ENCODE measurements around the gene LDB2. TPM values are rescaled to one million over a fixed set of nuclear protein-coding genes. Genes with fewer than 3 reads are reported as not detected.

LDB2 gene
- total and polyA plus RNA-seq, 2 experiments from 2014 or later, result 48.6 to 80.1 TPM

DNA sequence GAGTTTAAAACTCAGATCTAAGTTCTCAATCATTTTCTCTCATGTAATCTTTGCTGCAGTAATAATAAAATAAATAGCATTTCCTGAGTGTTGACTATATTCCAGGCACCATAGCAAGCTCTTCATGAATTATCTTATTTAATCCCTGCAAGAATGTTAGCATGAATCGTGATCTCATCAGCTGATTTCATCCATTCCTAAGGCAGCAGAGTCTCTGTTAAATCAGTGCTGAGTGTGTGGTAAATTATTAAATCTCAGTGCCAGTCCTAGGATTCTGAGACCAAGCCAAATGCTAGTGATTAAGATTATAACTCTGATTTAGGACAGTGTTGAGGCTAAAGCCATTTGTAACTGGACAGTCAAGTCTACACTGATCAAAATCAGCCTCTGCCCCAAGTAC lies 431.9 kb downstream of the LDB2 start:
- no peaks in the 10 kb centered on the region for H3K36me3 ChIP-seq (ENCODE audit: insufficient read depth)
- Mint-ChIP-seq H3K9me3 (no peaks in the 10 kb centered on the region; the same call in 2 of the 3 replicates), H3K36me3 (ENCODE audit: low read depth) (no peaks in the 10 kb centered on the region), H3K4me3 (no peak overlapping the region), H3K4me1 (no peaks in the 10 kb centered on the region), H3K27me3 (ENCODE audit: insufficient read depth, low read depth, poor library complexity) (no peaks in the 10 kb centered on the region), H3K27ac (no peak overlapping the region)
- H3K9me2 ChIP-seq (ENCODE audit: insufficient read depth), result no peaks in the 10 kb centered on the region
- no peaks in the 10 kb centered on the region for H3K4me1 ChIP-seq (ENCODE audit: insufficient read depth)
- no peaks in the 10 kb centered on the region for H3K27me3 ChIP-seq (ENCODE audit: insufficient read depth)
- ATAC-seq, result no peak
- H3K27ac ChIP-seq (ENCODE audit: low read depth), result no peak overlapping the region
- no peaks in the 10 kb centered on the region for H4K20me1 ChIP-seq (replicated peaks; ENCODE audit: insufficient read depth)
- H3K4me3 ChIP-seq, result no peak overlapping the region
- no peaks in the 10 kb centered on the region for H3F3A ChIP-seq (replicated peaks; ENCODE audit: low read depth)
- TF ChIP-seq EZH2phosphoT487 (IDR thresholded peaks at IDR 0.05; ENCODE audit: unreplicated experiment) (no peak), JUNB (IDR thresholded peaks at IDR 0.05; ENCODE audit: unreplicated experiment) (no peak), POLR2AphosphoS5 (IDR thresholded peaks at IDR 0.05; ENCODE audit: low read depth) (no peak), STAT1 (IDR thresholded peaks at IDR 0.05; ENCODE audit: unreplicated experiment) (no peak), ZNF331 (CRISPR knock-in tag; IDR thresholded peaks at IDR 0.05; ENCODE audit: low read depth) (no peak), CREB1 (CRISPR knock-in tag; IDR thresholded peaks at IDR 0.05; ENCODE audit: low read depth) (no peak), EZH2 (IDR thresholded peaks at IDR 0.05; ENCODE audit: low read depth, unreplicated experiment) (no peak), ZNF114 (CRISPR knock-in tag; IDR thresholded peaks at IDR 0.05) (no peak)
- TF ChIP-seq, protein P1, sequence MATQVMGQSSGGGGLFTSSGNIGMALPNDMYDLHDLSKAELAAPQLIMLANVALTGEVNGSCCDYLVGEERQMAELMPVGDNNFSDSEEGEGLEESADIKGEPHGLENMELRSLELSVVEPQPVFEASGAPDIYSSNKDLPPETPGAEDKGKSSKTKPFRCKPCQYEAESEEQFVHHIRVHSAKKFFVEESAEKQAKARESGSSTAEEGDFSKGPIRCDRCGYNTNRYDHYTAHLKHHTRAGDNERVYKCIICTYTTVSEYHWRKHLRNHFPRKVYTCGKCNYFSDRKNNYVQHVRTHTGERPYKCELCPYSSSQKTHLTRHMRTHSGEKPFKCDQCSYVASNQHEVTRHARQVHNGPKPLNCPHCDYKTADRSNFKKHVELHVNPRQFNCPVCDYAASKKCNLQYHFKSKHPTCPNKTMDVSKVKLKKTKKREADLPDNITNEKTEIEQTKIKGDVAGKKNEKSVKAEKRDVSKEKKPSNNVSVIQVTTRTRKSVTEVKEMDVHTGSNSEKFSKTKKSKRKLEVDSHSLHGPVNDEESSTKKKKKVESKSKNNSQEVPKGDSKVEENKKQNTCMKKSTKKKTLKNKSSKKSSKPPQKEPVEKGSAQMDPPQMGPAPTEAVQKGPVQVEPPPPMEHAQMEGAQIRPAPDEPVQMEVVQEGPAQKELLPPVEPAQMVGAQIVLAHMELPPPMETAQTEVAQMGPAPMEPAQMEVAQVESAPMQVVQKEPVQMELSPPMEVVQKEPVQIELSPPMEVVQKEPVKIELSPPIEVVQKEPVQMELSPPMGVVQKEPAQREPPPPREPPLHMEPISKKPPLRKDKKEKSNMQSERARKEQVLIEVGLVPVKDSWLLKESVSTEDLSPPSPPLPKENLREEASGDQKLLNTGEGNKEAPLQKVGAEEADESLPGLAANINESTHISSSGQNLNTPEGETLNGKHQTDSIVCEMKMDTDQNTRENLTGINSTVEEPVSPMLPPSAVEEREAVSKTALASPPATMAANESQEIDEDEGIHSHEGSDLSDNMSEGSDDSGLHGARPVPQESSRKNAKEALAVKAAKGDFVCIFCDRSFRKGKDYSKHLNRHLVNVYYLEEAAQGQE (IDR thresholded peaks at IDR 0.05; ENCODE audit: unreplicated experiment), result no peak
- TF ChIP-seq, protein P2, sequence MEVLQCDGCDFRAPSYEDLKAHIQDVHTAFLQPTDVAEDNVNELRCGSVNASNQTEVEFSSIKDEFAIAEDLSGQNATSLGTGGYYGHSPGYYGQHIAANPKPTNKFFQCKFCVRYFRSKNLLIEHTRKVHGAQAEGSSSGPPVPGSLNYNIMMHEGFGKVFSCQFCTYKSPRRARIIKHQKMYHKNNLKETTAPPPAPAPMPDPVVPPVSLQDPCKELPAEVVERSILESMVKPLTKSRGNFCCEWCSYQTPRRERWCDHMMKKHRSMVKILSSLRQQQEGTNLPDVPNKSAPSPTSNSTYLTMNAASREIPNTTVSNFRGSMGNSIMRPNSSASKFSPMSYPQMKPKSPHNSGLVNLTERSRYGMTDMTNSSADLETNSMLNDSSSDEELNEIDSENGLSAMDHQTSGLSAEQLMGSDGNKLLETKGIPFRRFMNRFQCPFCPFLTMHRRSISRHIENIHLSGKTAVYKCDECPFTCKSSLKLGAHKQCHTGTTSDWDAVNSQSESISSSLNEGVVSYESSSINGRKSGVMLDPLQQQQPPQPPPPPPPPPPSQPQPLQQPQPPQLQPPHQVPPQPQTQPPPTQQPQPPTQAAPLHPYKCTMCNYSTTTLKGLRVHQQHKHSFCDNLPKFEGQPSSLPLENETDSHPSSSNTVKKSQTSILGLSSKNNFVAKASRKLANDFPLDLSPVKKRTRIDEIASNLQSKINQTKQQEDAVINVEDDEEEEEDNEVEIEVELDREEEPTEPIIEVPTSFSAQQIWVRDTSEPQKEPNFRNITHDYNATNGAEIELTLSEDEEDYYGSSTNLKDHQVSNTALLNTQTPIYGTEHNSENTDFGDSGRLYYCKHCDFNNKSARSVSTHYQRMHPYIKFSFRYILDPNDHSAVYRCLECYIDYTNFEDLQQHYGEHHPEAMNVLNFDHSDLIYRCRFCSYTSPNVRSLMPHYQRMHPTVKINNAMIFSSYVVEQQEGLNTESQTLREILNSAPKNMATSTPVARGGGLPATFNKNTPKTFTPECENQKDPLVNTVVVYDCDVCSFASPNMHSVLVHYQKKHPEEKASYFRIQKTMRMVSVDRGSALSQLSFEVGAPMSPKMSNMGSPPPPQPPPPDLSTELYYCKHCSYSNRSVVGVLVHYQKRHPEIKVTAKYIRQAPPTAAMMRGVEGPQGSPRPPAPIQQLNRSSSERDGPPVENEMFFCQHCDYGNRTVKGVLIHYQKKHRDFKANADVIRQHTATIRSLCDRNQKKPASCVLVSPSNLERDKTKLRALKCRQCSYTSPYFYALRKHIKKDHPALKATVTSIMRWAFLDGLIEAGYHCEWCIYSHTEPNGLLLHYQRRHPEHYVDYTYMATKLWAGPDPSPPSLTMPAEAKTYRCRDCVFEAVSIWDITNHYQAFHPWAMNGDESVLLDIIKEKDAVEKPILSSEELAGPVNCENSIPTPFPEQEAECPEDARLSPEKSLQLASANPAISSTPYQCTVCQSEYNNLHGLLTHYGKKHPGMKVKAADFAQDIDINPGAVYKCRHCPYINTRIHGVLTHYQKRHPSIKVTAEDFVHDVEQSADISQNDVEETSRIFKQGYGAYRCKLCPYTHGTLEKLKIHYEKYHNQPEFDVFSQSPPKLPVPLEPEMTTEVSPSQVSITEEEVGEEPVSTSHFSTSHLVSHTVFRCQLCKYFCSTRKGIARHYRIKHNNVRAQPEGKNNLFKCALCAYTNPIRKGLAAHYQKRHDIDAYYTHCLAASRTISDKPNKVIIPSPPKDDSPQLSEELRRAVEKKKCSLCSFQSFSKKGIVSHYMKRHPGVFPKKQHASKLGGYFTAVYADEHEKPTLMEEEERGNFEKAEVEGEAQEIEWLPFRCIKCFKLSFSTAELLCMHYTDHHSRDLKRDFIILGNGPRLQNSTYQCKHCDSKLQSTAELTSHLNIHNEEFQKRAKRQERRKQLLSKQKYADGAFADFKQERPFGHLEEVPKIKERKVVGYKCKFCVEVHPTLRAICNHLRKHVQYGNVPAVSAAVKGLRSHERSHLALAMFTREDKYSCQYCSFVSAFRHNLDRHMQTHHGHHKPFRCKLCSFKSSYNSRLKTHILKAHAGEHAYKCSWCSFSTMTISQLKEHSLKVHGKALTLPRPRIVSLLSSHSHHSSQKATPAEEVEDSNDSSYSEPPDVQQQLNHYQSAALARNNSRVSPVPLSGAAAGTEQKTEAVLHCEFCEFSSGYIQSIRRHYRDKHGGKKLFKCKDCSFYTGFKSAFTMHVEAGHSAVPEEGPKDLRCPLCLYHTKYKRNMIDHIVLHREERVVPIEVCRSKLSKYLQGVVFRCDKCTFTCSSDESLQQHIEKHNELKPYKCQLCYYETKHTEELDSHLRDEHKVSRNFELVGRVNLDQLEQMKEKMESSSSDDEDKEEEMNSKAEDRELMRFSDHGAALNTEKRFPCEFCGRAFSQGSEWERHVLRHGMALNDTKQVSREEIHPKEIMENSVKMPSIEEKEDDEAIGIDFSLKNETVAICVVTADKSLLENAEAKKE (CRISPR knock-in tag; IDR thresholded peaks at IDR 0.05), result no peak
- TF ChIP-seq, protein P3, sequence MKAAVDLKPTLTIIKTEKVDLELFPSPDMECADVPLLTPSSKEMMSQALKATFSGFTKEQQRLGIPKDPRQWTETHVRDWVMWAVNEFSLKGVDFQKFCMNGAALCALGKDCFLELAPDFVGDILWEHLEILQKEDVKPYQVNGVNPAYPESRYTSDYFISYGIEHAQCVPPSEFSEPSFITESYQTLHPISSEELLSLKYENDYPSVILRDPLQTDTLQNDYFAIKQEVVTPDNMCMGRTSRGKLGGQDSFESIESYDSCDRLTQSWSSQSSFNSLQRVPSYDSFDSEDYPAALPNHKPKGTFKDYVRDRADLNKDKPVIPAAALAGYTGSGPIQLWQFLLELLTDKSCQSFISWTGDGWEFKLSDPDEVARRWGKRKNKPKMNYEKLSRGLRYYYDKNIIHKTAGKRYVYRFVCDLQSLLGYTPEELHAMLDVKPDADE (IDR thresholded peaks at IDR 0.05), result no peak
- no peak overlapping the region for H3K4me2 ChIP-seq
- H3K79me2 ChIP-seq (replicated peaks; ENCODE audit: insufficient read depth), result no peaks in the 10 kb centered on the region
- H2AFZ ChIP-seq, result no peak overlapping the region
- DNase-seq (ENCODE audit: low spot score), result no peak
